SH-SY5Y (cell line): ENCODE measurements around the gene DOK6.

Experiments
- GATA2 ChIP-seq: IDR thresholded peaks from 2 replicates; pipeline ENCODE4 v1.6.1; 2011; ENCODE audit warnings: mild to moderate bottlenecking, low read depth, low read length
- GATA3 ChIP-seq: IDR thresholded peaks from 2 replicates; pipeline ENCODE4 v1.6.1; 2011; ENCODE audit warnings: low read depth, mild to moderate bottlenecking, low read length, moderate library complexity

DNA sequence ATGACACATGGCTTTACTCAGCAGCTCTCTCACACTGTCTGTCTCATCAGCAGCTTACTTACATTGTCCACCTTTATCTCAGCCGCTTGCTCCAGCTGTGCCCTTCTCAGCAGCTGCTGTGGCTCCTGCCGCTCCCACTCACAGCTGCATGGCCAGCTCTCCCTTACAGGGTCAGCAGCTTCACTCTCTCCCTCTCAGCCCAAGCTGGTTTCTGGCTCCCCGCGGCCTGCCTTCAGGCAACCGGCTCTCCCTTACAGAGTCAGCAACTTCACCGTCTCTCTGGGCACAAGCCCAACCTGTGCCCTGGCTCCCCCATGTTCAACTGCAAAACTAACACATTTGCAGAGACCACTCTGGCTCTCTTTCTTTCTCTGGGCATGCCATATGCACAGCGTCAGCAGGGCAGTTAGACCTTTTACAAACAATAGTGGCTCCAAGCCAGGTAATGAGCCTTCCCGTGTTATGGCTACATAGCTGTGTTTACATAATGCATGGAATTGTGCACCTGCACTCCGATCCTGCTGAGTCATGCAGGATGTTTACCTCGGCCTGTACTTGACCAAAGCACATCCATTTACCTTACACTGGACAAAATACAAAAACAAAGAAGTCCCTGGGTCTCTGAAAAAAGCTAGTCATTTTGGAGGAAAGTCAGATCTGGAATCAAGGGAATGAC lies 167.3 kb downstream of the DOK6 start:
- no peak for TF ChIP-seq GATA2
- TF ChIP-seq GATA3, result no peak
